ENCODE data around the gene HDAC11. TPM values are rescaled to one million over a fixed set of nuclear protein-coding genes. Genes with fewer than 3 reads are reported as not detected.

Gene HDAC11
- total RNA-seq, 6 donors from 2014 or later: 11.5 to 28.1 (median 18.0) TPM

GRCh38 chr3:13533885-13534301 is 53.8 kb downstream of the HDAC11 start:
- Histone ChIP-seq H3K4me3 (no peak overlapping the region), H3K9me3 (no peaks in the 10 kb centered on the region), H3K36me3 (no peaks in the 10 kb centered on the region), H3K27ac (no peak overlapping the region), H3K27me3 (no peaks in the 10 kb centered on the region), H3K4me1 (peaks cover 0 to 7% (median 3%) of the 10 kb centered on the region in 4 donors)
- DNase-seq (no peak), ATAC-seq (ENCODE audit: low FRiP score in 2 of 2) (no peak)
- WGBS, 2 donors: 74 to 85% methylated on average over 3 to 8 of the region's 8 CpGs
- TF ChIP-seq POLR2AphosphoS5 (IDR thresholded peaks at IDR 0.05) (no peak), CTCF (IDR thresholded peaks at IDR 0.05) (no peak), POLR2A (IDR thresholded peaks at IDR 0.05) (no peak), EP300 (IDR thresholded peaks at IDR 0.05) (no peak)

- no peaks in the 10 kb centered on the region for H3K27me3 ChIP-seq
- ATAC-seq (ENCODE audit: low FRiP score in 2 of 2): no peak
- peaks cover 0 to 7% (median 3%) of the 10 kb centered on the region in 4 donors for H3K4me1 ChIP-seq
- no peaks in the 10 kb centered on the region for H3K9me3 ChIP-seq
- no peaks in the 10 kb centered on the region for H3K36me3 ChIP-seq
- H3K4me3 ChIP-seq: no peak overlapping the region
- no peak overlapping the region for H3K27ac ChIP-seq
- 85 to 88% methylated on average over 10 of the region's 10 CpGs for WGBS, 2 donors
- TF ChIP-seq CTCF (IDR thresholded peaks at IDR 0.05) (no peak), EP300 (IDR thresholded peaks at IDR 0.05) (no peak), POLR2AphosphoS5 (IDR thresholded peaks at IDR 0.05) (no peak), POLR2A (IDR thresholded peaks at IDR 0.05) (no peak)
- DNase-seq: no peak
These were observed 55.4 kb downstream of the HDAC11 start for GRCh38 chr3:13535526-13535875.

- peak in 1 of 2 donors; percentile 48 for DNase-seq
- no peak for ATAC-seq (ENCODE audit: low FRiP score in 2 of 2)
- WGBS, 2 donors: 76 to 94% methylated on average over 6 to 9 of the region's 9 CpGs
These were observed 55.8 kb downstream of the HDAC11 start for GRCh38 chr3:13535905-13536304.

GRCh38 chr3:13536432-13536831 is 56.3 kb downstream of the HDAC11 start:
- no peak overlapping the region for H3K27ac ChIP-seq
- DNase-seq (no peak), ATAC-seq (ENCODE audit: low FRiP score in 2 of 2) (no peak)

More at GRCh38 chr3:13535905-13536304, 55.8 kb downstream of the HDAC11 start:
- no peak overlapping the region for H3K4me3 ChIP-seq
- no peaks in the 10 kb centered on the region for H3K9me3 ChIP-seq
- H3K36me3 ChIP-seq: no peaks in the 10 kb centered on the region
- TF ChIP-seq POLR2AphosphoS5 (IDR thresholded peaks at IDR 0.05): no peak
- no peak for TF ChIP-seq POLR2A (IDR thresholded peaks at IDR 0.05)
- no peak for TF ChIP-seq CTCF (IDR thresholded peaks at IDR 0.05)
- no peak for TF ChIP-seq EP300 (IDR thresholded peaks at IDR 0.05)
- no peak overlapping the region for H3K27ac ChIP-seq
- H3K27me3 ChIP-seq: no peaks in the 10 kb centered on the region
- peaks cover 0 to 7% (median 3%) of the 10 kb centered on the region in 4 donors for H3K4me1 ChIP-seq

More at GRCh38 chr3:13536432-13536831, 56.3 kb downstream of the HDAC11 start:
- Histone ChIP-seq H3K4me3 (no peak overlapping the region), H3K4me1 (peaks cover 0 to 7% (median 3%) of the 10 kb centered on the region in 4 donors), H3K9me3 (no peaks in the 10 kb centered on the region), H3K27me3 (no peaks in the 10 kb centered on the region), H3K36me3 (no peaks in the 10 kb centered on the region)
- TF ChIP-seq CTCF (IDR thresholded peaks at IDR 0.05) (no peak), POLR2A (IDR thresholded peaks at IDR 0.05) (no peak), POLR2AphosphoS5 (IDR thresholded peaks at IDR 0.05) (no peak), EP300 (IDR thresholded peaks at IDR 0.05) (no peak)
- 83 to 85% methylated on average over 3 of the region's 3 CpGs for WGBS, 2 donors

Data from upper lobe of left lung (tissue), 6 donors.